ENCODE results near the gene PEDS1. TPM values are rescaled to one million over a fixed set of nuclear protein-coding genes. Genes with fewer than 3 reads are reported as not detected.
A peak's percentile ranks its signal among the peaks of the same experiment; 100 is the strongest.

Gene PEDS1
- total and polyA plus RNA-seq, 2 of the 13 experiments (the other 11 are each of a cell fraction or from before 2014, with no cell fraction given), result 30.5 to 93.9 TPM

DNA sequence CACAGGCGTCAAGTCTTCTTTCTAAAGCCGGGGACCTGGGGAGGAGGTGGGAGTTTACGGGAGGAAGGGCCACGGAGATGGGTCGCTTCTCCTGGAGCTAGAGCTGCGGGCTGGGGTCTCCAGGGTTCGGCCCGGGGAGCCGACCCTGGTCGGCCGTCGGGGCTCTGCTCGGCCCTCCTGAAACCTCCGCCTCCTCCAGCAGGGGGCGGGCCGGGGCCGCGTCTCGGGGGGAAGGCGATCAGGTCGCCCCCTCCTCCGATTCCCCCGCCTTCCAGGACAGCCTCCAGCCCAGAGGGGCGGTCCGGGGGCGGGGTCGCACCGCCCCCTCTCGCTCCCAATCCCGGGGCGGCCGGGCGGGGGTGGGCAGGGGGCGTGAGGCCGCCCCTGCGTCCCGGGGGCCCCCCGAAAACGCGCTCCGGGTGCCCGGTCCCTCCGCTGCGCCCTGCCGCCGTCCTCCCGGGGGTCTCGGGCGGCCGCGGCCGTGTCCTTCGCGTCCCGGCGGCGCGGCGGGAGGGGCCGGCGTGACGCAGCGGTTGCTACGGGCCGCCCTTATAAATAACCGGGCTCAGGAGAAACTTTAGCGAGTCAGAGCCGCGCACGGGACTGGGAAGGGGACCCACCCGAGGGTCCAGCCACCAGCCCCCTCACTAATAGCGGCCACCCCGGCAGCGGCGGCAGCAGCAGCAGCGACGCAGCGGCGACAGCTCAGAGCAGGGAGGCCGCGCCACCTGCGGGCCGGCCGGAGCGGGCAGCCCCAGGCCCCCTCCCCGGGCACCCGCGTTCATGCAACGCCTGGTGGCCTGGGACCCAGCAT is 36.9 kb upstream of the PEDS1 start, which contains the start of gene CEBPB (continued):
- TF ChIP-seq SMC3 (IDR thresholded peaks at IDR 0.05; ENCODE audit: low read length), result peak; percentile 61; the same call in 1 of the 2 replicates
- TF ChIP-seq ZNF382 (CRISPR knock-in tag; IDR thresholded peaks at IDR 0.05; ENCODE audit: borderline replicate concordance), result no peak
- peak; percentile 7; the same call in 1 of the 2 replicates for TF ChIP-seq MIER3 (CRISPR knock-in tag; IDR thresholded peaks at IDR 0.05; ENCODE audit: borderline replicate concordance)
- TF ChIP-seq RBFOX2 (IDR thresholded peaks at IDR 0.05; ENCODE audit: low read depth, low read length), result peak; percentile 97
- TF ChIP-seq TBX3 (IDR thresholded peaks at IDR 0.05; ENCODE audit: borderline replicate concordance), result no peak
- TF ChIP-seq ZNF260 (CRISPR knock-in tag; IDR thresholded peaks at IDR 0.05; ENCODE audit: borderline replicate concordance, low read depth), result no peak
- TF ChIP-seq, protein P1, sequence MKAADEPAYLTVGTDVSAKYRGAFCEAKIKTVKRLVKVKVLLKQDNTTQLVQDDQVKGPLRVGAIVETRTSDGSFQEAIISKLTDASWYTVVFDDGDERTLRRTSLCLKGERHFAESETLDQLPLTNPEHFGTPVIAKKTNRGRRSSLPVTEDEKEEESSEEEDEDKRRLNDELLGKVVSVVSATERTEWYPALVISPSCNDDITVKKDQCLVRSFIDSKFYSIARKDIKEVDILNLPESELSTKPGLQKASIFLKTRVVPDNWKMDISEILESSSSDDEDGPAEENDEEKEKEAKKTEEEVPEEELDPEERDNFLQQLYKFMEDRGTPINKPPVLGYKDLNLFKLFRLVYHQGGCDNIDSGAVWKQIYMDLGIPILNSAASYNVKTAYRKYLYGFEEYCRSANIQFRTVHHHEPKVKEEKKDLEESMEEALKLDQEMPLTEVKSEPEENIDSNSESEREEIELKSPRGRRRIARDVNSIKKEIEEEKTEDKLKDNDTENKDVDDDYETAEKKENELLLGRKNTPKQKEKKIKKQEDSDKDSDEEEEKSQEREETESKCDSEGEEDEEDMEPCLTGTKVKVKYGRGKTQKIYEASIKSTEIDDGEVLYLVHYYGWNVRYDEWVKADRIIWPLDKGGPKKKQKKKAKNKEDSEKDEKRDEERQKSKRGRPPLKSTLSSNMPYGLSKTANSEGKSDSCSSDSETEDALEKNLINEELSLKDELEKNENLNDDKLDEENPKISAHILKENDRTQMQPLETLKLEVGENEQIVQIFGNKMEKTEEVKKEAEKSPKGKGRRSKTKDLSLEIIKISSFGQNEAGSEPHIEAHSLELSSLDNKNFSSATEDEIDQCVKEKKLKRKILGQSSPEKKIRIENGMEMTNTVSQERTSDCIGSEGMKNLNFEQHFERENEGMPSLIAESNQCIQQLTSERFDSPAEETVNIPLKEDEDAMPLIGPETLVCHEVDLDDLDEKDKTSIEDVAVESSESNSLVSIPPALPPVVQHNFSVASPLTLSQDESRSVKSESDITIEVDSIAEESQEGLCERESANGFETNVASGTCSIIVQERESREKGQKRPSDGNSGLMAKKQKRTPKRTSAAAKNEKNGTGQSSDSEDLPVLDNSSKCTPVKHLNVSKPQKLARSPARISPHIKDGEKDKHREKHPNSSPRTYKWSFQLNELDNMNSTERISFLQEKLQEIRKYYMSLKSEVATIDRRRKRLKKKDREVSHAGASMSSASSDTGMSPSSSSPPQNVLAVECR (CRISPR knock-in tag; IDR thresholded peaks at IDR 0.05; ENCODE audit: borderline replicate concordance), result peak; percentile 83
- peak; percentile 73; the same call in 1 of the 2 replicates for TF ChIP-seq XBP1 (CRISPR knock-in tag; IDR thresholded peaks at IDR 0.05)
- no peak for TF ChIP-seq WIZ (CRISPR knock-in tag; IDR thresholded peaks at IDR 0.05)
- peak; percentile 86; the same call in 1 of the 2 replicates for TF ChIP-seq ZNF616 (CRISPR knock-in tag; IDR thresholded peaks at IDR 0.05; ENCODE audit: low read depth)
- no peak; the same call in 1 of the 2 replicates for TF ChIP-seq ARNTL (CRISPR knock-in tag; IDR thresholded peaks at IDR 0.05)
- TF ChIP-seq, protein P2, sequence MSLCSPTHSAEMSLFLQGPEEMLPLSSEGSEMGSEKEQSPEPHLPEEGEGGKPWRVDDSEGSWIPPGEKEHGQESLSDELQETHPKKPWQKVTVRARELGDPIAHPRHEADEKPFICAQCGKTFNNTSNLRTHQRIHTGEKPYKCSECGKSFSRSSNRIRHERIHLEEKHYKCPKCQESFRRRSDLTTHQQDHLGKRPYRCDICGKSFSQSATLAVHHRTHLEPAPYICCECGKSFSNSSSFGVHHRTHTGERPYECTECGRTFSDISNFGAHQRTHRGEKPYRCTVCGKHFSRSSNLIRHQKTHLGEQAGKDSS (CRISPR knock-in tag; IDR thresholded peaks at IDR 0.05; ENCODE audit: borderline replicate concordance, low read depth), result 0 out of 2 replicates have a peak, but pooled peaks have one; percentile 1
- no peak for TF ChIP-seq MATR3 (CRISPR knock-in tag; IDR thresholded peaks at IDR 0.05)
- peak; percentile 90 for TF ChIP-seq ZNF672 (CRISPR knock-in tag; IDR thresholded peaks at IDR 0.05)
- peak; percentile 42; the same call in 1 of the 2 replicates for TF ChIP-seq JDP2 (CRISPR knock-in tag; IDR thresholded peaks at IDR 0.05; ENCODE audit: borderline replicate concordance)
- TF ChIP-seq ZBTB7A (CRISPR knock-in tag; IDR thresholded peaks at IDR 0.05), result peak; percentile 95
- TF ChIP-seq, protein P3, sequence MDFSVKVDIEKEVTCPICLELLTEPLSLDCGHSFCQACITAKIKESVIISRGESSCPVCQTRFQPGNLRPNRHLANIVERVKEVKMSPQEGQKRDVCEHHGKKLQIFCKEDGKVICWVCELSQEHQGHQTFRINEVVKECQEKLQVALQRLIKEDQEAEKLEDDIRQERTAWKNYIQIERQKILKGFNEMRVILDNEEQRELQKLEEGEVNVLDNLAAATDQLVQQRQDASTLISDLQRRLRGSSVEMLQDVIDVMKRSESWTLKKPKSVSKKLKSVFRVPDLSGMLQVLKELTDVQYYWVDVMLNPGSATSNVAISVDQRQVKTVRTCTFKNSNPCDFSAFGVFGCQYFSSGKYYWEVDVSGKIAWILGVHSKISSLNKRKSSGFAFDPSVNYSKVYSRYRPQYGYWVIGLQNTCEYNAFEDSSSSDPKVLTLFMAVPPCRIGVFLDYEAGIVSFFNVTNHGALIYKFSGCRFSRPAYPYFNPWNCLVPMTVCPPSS (IDR thresholded peaks at IDR 0.05), result no peak
- 0 out of 2 replicates have a peak, but pooled peaks have one; percentile 13 for TF ChIP-seq JUND (CRISPR knock-in tag; IDR thresholded peaks at IDR 0.05)
- TF ChIP-seq ZNF703 (CRISPR knock-in tag; IDR thresholded peaks at IDR 0.05; ENCODE audit: borderline replicate concordance), result no peak
- no peak; the same call in 1 of the 2 replicates for TF ChIP-seq ZNF136 (CRISPR knock-in tag; IDR thresholded peaks at IDR 0.05; ENCODE audit: low read depth)
- TF ChIP-seq PHB2 (IDR thresholded peaks at IDR 0.05; ENCODE audit: partially characterized antibody), result no peak

All from HepG2 (cell line).